ENCODE data around the gene KCNRG.
"Not testable (repeated sequence)": the region's sequence is repeated elsewhere in the genome, so short reads cannot be mapped to it uniquely, and the experiment has no call there.

KCNRG gene, protein sequence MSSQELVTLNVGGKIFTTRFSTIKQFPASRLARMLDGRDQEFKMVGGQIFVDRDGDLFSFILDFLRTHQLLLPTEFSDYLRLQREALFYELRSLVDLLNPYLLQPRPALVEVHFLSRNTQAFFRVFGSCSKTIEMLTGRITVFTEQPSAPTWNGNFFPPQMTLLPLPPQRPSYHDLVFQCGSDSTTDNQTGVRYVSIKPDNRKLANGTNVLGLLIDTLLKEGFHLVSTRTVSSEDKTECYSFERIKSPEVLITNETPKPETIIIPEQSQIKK

DNA sequence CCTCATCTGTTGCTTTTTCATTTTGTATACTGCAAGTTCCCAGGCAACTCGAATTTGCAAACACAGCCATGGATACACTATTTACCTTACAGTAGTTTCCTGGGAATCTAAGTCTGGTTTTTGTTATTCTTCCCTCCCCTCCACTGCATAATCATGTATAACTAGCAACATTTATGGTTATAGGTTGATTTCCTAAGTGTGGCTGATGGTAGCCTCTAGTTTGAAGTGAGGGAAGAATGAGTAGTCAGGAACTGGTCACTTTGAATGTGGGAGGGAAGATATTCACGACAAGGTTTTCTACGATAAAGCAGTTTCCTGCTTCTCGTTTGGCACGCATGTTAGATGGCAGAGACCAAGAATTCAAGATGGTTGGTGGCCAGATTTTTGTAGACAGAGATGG lies at the start of gene KCNRG:
TSS of gene KCNRG (plus strand) at position 187 of the 400 bp plus-strand sequence. CDS start at position 237, 50 bp downstream.
- no peak for DNase-seq (ENCODE audit: low read depth in 3 of 3)

DNA sequence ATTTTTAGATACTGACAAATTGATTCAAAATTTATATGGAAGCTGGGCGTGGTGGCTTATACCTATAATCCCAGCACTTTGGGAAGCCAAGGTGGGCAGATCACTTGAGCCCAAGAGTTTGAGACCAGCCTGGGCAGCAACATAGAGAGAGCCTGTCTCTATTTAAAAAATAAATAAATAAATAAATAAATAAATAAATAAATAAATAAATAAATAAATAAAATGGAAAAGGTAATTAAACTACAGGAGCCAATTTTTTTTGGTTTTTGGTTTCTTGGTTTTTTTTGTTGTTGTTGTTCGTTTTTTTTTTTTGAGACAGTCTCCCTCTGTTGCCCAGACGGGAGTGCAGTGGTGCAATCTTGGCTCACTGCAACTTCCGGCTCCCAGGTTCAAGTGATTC lies 47.8 kb upstream of the KCNRG start:
- DNase-seq (ENCODE audit: low read depth in 3 of 3): no peak

DNA sequence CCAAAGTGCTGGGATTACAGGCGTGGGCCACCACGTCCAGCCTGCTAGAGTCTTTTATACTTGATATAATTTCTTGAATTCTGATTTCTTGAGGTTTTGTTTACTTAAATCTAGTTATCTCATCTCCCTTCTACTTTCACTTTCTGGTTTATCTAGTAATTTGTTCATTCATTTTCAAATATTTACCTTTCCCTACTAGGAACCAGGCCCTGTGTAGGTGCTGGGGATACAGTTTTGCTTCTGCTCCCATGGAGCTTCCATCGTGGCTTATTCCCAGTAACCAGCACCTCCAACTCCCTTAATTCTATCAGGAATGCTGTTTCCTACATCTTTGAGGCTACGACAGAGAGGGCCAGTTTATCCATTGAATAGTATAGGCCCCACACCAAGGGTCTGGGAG lies 42.5 kb upstream of the KCNRG start:
- no peak for DNase-seq (ENCODE audit: low read depth in 3 of 3)

DNA sequence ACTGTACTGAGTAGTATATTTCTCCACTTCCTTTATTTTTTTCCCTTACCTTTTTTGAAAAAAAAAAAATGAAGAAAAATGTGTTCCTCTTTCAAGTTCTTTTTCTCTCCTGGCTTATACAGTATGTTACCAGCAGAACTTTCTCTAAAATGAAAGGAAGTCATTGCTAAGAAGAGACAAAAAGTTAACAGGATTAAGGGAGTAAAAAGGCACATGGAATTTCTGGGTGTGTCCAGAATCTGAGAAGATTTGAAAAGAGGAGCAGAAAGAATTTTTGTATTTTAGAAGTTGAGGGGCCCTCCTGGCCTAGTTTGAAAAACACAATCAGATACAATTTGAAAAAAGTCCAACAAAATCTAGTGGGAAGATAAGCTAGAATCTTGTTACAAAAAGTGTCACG lies 39.4 kb upstream of the KCNRG start:
- no peak for DNase-seq (ENCODE audit: low read depth in 3 of 3)

DNA sequence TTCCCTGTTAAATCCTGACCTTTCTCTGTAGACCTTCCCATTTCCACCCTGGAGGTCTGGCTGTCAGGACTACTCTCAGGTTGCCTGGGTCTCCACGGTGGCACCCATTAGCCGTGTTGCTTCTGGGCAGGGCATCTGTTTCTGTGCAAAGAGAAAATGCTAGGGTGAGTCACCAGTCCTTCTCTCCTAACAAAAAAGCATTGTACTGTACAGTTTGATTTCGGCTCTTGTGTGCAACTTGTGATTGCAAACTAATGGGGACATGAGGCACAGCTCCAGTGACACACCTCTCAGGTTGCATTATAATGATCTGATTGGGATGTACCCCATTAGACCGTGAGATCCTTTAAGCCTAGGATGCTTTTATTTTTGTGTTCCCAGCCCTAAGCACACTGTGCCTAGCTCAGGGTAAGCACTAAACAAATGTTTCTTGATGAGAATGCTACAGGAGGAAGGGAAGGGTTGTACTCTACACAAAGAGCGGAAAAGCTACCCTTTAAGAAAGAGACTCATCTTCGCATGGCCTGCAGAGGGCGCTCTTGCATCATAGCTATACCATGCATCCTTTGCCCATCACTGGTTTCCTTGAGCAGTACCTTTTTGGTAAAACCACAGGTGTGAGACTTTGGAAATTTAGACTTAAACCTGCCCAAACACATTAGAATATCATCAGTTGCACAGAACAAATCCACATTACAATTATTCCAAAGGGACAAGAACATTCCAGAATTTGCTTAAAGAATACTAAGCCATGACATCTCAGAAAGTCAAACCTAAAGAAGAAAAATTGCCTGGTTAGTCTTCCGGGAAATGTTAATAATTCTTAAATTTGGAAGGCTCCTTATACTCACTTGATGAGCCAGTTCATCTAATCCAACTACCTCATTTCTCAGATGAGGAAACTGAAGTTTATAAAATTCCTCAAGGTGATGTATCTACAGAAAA lies 38.7 kb upstream of the KCNRG start:
- peak; percentile 54 to 72 (median 70) for DNase-seq (ENCODE audit: low read depth in 3 of 3)

DNA sequence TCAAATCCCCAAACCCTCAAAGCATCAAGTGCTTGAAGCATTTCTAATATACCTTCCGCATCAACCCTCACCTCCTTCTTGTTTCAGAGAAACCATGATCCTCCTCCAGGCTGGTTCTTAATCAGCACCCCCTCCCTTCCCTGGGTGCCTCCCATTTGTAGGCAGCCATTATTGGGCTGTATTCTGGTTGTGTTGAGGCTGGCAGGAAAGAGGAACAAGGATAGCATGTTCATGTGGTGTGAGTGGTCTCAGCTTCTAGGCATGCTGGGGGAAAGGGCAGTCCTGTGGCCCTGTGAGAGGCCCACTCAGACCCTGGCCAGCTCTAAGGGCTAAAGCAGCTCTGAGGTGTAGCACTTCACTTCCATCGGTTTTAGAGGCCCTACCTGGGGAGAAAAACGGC lies 37.3 kb upstream of the KCNRG start:
- no peak for DNase-seq (ENCODE audit: low read depth in 3 of 3)

DNA sequence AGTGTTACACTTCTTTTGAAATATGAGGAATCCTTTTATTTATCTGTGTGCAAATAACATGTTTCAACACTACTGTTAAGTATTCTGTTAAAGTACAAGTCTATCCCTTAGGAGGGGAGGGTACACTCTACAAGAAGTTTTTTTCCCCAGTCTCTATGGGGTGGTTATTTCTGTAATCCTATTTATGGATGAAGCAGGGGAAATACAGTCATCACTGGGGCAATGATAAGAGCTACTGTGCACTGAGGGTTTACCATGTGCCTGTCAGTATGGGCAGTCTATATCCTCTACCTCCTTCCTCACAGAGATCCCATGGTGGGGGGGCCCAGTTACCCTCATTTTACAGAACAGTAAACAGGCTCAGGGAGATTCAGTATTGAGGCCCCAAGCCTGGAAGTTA lies 35.0 kb upstream of the KCNRG start:
- DNase-seq (ENCODE audit: low read depth in 3 of 3): no peak

DNA sequence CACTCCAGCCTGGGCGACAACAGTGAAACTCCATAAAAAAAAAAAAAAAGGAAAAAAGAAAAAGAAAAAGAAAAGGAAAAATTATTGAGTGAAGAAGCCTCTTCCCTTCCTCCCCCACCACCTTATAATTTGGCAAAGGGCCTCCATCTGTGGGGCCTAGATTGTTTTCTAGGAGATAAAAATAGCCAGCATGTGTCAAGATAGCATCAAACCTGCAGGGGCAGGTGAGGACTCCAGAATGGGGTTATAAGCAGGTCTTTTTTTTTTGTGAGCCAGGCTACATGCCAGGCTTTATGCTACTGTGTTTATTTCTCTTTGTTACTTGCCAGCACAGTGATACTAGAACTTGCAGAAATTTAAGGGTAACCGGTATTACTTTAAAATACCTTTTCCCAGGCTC lies 30.1 kb upstream of the KCNRG start:
- DNase-seq (ENCODE audit: low read depth in 3 of 3): no peak

DNA sequence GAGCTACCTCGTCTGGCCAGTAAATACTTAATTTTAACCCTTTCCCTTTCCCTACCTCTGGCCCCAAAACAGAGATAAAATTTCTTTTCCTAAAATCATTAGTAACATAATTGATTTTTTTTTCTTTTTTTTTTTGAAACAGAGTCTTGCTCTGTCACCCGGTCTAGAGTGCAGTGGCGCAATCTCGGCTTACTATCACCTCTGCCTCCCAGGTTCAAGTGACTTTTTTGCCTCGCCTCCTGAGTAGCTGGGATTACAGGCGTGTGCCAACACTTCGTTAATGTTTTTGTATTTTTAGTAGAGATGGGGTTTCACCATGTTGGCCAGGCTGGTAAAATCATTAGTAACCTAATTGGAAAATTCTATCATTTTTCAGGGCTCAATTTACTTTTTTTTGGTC lies 28.8 kb upstream of the KCNRG start:
- DNase-seq (ENCODE audit: low read depth in 3 of 3): no peak

DNA sequence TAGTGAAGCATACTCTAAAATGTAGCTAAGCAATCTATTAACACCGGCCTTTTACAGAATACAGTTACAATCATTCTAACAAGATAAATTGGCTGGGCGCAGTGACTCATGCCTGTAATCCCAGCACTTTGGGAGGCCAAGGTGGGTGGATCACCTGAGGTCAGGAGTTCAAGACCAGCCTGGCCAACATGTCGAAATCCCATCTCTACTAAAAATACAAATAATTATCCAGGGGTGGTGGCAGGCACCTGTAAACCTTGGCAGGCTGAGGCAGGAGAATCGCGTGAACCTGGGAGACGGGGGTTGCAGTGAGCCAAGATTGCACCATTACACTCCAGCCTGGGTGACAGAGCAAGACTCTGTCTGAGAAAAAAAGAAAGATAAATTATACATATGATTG lies 24.6 kb upstream of the KCNRG start:
- DNase-seq (ENCODE audit: low read depth in 3 of 3): not testable (repeated sequence)

DNA sequence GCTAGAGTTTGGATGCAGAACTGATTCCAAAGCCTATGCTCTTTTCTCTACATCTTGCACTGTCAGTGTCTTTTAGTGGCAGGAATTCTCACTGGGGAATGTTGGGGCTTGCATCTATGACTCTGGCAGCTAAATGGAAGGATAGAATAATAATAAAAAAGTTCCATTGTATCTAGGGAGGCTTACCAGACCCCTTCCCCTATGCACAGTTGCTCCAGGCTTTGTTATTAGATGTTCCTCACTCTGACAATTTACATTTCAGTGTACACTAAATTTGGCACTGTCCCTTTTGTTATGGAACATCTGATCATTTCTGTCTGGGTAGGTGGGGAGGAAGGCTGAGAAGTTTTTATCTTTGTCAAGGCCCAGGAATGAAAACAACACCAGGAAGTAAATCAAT lies 22.1 kb upstream of the KCNRG start:
- DNase-seq (ENCODE audit: low read depth in 3 of 3): no peak

DNA sequence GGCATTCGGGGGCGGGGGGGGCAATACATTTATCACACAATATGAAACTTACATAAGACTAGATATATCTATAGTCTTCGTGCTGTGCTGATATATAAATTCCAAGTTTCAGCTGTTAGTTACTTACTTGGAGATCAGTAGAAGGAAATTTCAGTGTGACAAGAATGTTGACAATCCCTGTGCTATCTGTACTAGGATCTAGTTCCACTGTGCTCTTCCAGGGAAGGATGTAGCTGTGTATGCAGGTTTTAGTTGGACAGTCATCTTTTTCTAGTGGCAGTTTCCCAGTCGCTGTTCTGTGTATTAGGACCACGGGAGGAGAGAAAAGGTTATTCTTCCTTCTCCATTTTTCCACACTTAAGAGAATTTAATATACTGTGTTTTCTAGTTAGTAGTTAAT lies 21.6 kb upstream of the KCNRG start:
- DNase-seq (ENCODE audit: low read depth in 3 of 3): no peak

DNA sequence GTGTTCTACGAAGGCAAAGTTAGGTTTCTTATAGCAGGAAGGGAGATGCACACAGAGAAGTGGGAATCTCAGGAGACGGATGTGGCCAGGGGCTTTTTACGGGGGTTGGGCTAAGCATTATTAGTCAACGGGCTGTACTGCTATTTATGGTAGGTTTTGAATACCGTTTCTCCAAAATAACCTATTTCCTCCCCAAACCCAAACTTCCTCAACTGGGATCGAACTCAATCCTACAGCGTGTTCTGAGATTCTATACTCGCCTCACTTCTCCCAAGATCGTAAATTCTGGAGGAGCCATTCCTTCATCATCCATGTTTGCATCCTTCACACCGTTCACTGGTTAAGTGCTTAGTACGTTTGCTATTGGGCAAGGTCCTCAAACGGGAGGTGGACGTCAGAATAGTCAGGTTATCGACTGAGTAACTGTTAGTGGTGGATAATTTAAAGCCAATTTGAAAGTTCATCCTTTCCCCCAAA lies 19.6 kb upstream of the KCNRG start:
- DNase-seq (ENCODE audit: low read depth in 3 of 3): no peak

DNA sequence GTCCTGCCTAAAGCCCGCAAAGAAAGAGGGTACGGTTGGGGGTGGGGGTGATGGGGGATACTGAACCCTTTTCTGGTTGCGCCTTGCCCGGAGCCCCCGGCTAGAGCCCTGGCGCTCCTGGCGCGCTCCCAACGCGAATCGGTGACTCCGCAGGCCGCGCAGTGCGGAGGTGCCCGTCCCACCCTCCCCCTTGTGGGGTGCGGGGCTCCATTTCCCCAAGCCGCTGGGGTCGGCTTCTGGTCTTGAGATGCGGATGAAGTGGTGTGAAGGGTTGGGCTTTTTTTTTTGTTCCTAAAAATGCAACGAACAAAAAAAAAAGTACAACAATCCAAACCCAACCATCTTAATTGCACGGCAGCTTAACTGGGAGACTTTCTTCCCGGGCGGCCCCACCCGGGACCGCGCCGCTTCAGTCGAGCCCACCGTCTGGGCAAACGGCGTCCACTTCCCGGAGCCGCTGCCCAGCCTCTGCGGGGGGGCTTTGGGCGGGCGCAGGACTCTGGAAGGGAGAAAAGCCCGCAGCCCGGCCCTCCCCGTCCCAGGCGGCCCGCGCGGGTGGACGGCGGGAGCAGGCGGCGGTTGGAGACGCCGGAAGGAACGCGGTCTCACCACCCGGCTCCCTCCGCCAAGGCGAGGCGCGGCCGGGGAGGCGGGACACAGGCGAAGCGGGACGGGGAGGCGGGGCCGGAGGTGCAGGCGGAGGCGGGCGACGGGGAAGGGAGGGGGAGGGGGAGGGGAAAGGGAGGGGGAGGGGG lies 18.9 kb upstream of the KCNRG start:
- DNase-seq (ENCODE audit: low read depth in 3 of 3): peak; percentile 76 to 89 (median 81)

DNA sequence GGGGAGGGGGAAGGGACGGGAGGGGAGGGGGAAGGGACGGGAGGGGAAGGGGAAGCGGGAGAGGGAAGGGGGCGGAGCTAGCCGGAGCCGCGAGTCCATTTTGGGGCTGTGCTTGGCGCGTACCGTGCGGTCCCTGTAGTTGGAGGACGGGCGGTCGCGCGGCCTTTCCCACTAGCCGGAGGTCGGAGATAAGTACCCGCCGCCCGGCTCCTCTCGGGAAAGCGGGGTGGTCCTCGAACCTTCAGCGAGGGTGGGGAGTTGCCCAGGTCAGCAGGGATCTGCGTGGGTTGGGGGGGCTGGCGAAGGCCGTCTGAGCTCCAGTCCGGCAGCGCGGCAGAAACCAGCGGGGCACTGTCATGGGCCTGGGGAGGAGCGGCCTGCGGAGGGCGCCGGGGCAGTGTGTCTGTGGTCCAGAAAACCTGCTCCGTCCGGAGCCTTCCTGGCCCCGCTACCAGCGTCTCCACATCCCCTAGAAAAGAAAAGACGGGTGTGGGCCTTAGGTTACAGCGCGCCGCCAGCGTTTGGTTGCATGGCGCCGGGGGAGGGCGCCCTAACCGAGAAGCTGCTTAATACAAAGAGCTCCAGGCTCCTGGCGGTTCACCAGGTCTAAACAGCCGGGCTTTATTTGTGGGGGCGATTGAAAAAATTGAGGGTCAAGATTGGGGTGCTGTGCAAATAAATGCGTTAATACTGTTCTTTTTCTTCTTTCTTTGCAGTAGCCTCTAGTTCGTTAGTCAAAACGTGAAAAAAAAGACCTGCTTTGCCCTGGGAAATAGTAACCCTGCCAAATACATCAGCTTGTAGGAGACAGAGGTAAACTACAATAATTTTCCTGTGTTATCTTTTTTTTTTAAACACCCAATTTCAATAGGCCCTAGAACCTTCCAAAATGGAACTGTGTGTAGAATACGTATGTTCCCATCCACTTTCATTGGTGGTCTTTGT lies 18.0 kb upstream of the KCNRG start, which contains the start of gene TRIM13:
TSS of gene TRIM13 (plus strand) at position 92 of the 945 bp plus-strand sequence. CDS start 14,899 bp downstream, outside the sequence.
- DNase-seq (ENCODE audit: low read depth in 3 of 3): peak; percentile 62 to 75 (median 67)

DNA sequence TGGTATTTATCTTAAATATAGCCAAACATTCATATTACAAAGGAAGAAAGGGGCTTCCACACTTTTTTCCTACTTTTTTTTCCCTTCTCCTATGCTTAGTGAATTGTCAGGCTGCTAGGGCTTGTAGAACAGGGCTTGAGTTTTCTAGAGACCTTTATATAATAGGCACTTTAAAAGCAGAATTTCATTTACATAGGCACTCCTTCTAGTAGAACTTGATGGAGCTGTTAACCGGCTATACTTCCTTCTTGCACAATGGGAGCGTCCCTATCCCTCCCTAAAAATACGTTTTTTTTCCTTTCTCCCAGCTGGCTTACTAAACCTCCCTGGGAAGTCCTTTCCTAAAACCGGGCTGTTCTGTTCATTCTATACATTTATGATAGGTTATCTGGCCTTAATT lies 17.3 kb upstream of the KCNRG start:
- no peak for DNase-seq (ENCODE audit: low read depth in 3 of 3)

DNA sequence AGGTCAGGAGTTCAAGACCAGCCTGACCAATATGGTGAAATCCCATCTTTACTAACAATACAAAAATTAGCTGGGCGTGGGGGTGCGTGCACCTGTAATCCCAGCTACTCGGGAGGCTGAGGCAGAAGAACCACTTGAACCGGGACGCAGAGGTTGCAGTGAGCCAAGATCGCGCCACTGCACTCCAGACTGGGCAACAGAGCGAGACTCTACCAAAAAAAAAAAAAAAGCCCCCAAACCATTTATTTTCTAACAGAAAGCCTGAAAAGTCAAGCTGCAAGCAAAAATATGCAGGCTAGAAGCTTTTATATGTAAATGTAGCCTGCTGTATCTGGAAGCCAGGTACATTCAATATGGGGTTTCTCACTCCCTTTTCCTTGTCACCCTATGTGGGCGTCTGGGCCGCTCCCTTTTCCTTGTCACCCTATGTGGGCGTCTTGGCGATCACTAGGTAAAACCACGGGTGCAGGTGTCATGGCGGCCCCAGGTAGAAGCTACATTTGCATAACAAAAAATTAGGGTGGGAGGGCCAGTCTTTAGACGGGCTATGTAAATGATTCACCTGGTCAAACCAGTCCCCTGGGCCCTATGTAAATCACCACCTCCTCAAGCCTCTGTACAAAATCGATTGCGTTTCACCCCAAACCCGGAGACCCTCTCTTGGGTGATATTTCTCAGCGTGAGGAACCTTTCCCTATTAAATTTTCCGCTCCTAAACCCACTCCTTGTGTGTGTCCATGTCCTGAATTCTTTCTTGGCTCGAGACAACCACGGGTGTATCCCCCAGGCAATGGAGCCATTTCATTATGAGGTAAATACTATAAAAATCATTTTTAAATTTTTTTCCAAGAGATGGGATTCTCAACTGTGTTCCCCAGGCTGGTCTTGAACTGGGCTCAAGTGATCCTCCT lies 16.3 kb upstream of the KCNRG start:
- DNase-seq (ENCODE audit: low read depth in 3 of 3): no peak

DNA sequence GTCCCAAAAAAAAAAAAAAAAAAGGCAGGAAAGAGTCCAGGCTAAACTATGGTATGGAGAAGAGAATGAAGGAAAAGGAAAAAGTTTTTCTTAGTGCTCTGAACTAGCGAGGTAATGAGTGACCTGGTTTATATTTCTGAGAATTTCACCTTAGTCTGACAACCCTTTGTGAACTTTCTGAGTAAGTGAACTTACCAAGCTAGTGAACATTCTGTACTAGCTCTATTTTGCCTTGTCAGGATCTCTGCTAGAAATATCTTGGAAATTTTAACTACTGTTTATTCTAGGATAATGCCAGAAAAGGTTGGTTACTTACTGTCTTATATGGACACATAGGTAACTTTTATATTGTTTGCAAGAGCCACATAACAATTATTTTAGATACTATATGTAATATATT lies 14.0 kb upstream of the KCNRG start:
- DNase-seq (ENCODE audit: low read depth in 3 of 3): no peak

DNA sequence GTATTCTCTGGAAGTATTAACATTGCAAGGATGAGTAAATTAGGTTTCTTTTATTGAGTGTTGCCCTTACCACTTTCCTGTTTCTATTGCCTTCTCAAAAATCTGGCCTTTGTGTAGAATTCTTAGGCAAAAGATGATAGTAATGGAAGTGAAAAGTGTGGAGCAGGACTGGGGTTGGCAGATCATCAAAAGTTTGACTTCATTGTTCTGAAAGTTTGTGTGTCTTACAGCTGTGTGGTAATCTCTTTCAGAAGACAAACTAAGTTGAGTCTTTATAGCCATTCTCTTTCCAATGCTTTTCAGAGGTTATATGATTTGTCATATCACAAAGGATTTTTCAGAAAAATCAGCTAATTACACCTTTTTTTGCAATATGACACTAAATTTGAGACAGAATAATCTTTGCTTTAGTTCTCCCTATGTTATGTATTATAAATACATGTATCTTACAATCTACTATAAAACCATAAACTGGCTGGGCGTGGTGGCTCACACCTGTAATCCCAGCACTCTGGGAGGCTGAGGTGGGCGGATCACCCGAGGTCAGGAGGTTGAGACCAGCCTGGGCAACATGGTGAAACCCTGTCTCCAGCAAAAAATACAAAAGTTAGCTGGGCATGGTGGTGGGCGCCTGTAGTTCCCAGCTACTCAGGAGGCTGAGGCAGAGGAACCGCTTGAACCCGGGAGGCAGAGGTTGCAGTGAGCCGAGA lies 8.7 kb upstream of the KCNRG start:
- DNase-seq (ENCODE audit: low read depth in 3 of 3): no peak

Measured in stimulated activated CD4-positive, alpha-beta T cell treated with anti-CD3 and anti-CD28 coated beads, TNF-alpha, amount 100 ng/mL, for 24 hours (primary cell).